ENCODE results near the gene SYPL2.

The SYPL2 gene

GRCh38 chr1:109490029-109490933, 23.9 kb downstream of the SYPL2 start:
- in situ Hi-C loops (cut with MboI; ENCODE audit: low sequenced_read_pairs), result no loop called here

- in situ Hi-C loops (cut with MboI; ENCODE audit: low sequenced_read_pairs), result no loop called here
Measured at GRCh38 chr1:109490934-109491302, 24.6 kb downstream of the SYPL2 start.

- in situ Hi-C loops (cut with MboI; ENCODE audit: low sequenced_read_pairs), result no loop called here
Measured at GRCh38 chr1:109491372-109491771, 25.0 kb downstream of the SYPL2 start.

GRCh38 chr1:109492779-109493178, 26.4 kb downstream of the SYPL2 start:
- in situ Hi-C loops (cut with MboI; ENCODE audit: low sequenced_read_pairs), result no loop called here

GRCh38 chr1:109493227-109493626, 26.9 kb downstream of the SYPL2 start:
- in situ Hi-C loops (cut with MboI; ENCODE audit: low sequenced_read_pairs), result no loop called here

- in situ Hi-C loops (cut with MboI; ENCODE audit: low sequenced_read_pairs), result no loop called here
Measured at GRCh38 chr1:109493805-109494539, 27.6 kb downstream of the SYPL2 start, which contains the start of gene CYB561D1. CYB561D1 (plus strand) TSS chr1:109494094; CDS start chr1:109494140, 46 bp downstream.

- in situ Hi-C loops (cut with MboI; ENCODE audit: low sequenced_read_pairs), result loop anchor here (5.0 kb wide), 1 partner anchor 37 kb away; no protein-coding TSS in a partner anchor
Measured at GRCh38 chr1:109495738-109496137, 29.4 kb downstream of the SYPL2 start.

GRCh38 chr1:109497449-109498160, 31.3 kb downstream of the SYPL2 start:
- in situ Hi-C loops (cut with MboI; ENCODE audit: low sequenced_read_pairs), result loop anchor here (5.0 kb wide), 1 partner anchor 35 kb away; no protein-coding TSS in a partner anchor

GRCh38 chr1:109498161-109498801, 31.9 kb downstream of the SYPL2 start:
- in situ Hi-C loops (cut with MboI; ENCODE audit: low sequenced_read_pairs), result loop anchor here (5.0 kb wide), 1 partner anchor 34 kb away; no protein-coding TSS in a partner anchor

GRCh38 chr1:109499081-109499480, 32.7 kb downstream of the SYPL2 start:
- in situ Hi-C loops (cut with MboI; ENCODE audit: low sequenced_read_pairs), result loop anchor here (5.0 kb wide), 1 partner anchor 33 kb away; no protein-coding TSS in a partner anchor

GRCh38 chr1:109499661-109500536, 33.6 kb downstream of the SYPL2 start:
- in situ Hi-C loops (cut with MboI; ENCODE audit: low sequenced_read_pairs), result loop anchor here (5.0 kb wide), 1 partner anchor 32 kb away; no protein-coding TSS in a partner anchor

- in situ Hi-C loops (cut with MboI; ENCODE audit: low sequenced_read_pairs), result no loop called here
Measured at GRCh38 chr1:109500941-109501381, 34.6 kb downstream of the SYPL2 start.

- in situ Hi-C loops (cut with MboI; ENCODE audit: low sequenced_read_pairs), result no loop called here
Measured at GRCh38 chr1:109501644-109502363, 35.5 kb downstream of the SYPL2 start.

GRCh38 chr1:109502364-109502851, 36.1 kb downstream of the SYPL2 start:
- in situ Hi-C loops (cut with MboI; ENCODE audit: low sequenced_read_pairs), result no loop called here

- in situ Hi-C loops (cut with MboI; ENCODE audit: low sequenced_read_pairs), result no loop called here
Measured at GRCh38 chr1:109503935-109504334, 37.6 kb downstream of the SYPL2 start.

- in situ Hi-C loops (cut with MboI; ENCODE audit: low sequenced_read_pairs), result no loop called here
Measured at GRCh38 chr1:109504974-109505373, 38.6 kb downstream of the SYPL2 start.

GRCh38 chr1:109508001-109508872, 41.9 kb downstream of the SYPL2 start:
- in situ Hi-C loops (cut with MboI; ENCODE audit: low sequenced_read_pairs), result no loop called here

- in situ Hi-C loops (cut with MboI; ENCODE audit: low sequenced_read_pairs), result no loop called here
Measured at GRCh38 chr1:109508873-109509175, 42.5 kb downstream of the SYPL2 start.
